ENCODE measurements around the gene CTR9.

Gene CTR9

GRCh38 chr11:10797001-10797400, 46.0 kb downstream of the CTR9 start:
- no peak for TF ChIP-seq FOXP2 (optimal IDR thresholded peaks at IDR 0.05; ENCODE audit: borderline replicate concordance, extremely low read depth, extremely low read length, insufficient read depth)
- TF ChIP-seq, protein P1, sequence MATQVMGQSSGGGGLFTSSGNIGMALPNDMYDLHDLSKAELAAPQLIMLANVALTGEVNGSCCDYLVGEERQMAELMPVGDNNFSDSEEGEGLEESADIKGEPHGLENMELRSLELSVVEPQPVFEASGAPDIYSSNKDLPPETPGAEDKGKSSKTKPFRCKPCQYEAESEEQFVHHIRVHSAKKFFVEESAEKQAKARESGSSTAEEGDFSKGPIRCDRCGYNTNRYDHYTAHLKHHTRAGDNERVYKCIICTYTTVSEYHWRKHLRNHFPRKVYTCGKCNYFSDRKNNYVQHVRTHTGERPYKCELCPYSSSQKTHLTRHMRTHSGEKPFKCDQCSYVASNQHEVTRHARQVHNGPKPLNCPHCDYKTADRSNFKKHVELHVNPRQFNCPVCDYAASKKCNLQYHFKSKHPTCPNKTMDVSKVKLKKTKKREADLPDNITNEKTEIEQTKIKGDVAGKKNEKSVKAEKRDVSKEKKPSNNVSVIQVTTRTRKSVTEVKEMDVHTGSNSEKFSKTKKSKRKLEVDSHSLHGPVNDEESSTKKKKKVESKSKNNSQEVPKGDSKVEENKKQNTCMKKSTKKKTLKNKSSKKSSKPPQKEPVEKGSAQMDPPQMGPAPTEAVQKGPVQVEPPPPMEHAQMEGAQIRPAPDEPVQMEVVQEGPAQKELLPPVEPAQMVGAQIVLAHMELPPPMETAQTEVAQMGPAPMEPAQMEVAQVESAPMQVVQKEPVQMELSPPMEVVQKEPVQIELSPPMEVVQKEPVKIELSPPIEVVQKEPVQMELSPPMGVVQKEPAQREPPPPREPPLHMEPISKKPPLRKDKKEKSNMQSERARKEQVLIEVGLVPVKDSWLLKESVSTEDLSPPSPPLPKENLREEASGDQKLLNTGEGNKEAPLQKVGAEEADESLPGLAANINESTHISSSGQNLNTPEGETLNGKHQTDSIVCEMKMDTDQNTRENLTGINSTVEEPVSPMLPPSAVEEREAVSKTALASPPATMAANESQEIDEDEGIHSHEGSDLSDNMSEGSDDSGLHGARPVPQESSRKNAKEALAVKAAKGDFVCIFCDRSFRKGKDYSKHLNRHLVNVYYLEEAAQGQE (IDR thresholded peaks at IDR 0.05; ENCODE audit: insufficient read depth in 1 of 2, low read depth in 2 of 2, low read length in 2 of 2) = no peak
- TF ChIP-seq SIN3A (IDR thresholded peaks at IDR 0.05; ENCODE audit: borderline replicate concordance, insufficient read depth, low read length) = no peak
- TF ChIP-seq POLR2AphosphoS5 (IDR thresholded peaks at IDR 0.05; ENCODE audit: low read depth, low read length) = no peak
- no peak for TF ChIP-seq TAF1 (IDR thresholded peaks at IDR 0.05; ENCODE audit: borderline replicate concordance, insufficient read depth, low read length)

- TF ChIP-seq FOXP2 (optimal IDR thresholded peaks at IDR 0.05; ENCODE audit: borderline replicate concordance, extremely low read depth, extremely low read length, insufficient read depth) (no peak), POLR2AphosphoS5 (IDR thresholded peaks at IDR 0.05; ENCODE audit: low read depth, low read length) (no peak; the same call in 1 of the 2 replicates)
- TF ChIP-seq, protein P1 (IDR thresholded peaks at IDR 0.05; ENCODE audit: insufficient read depth in 1 of 2, low read depth in 2 of 2, low read length in 2 of 2) = no peak
Observed at GRCh38 chr11:10797531-10797930, 46.5 kb downstream of the CTR9 start.

DNA sequence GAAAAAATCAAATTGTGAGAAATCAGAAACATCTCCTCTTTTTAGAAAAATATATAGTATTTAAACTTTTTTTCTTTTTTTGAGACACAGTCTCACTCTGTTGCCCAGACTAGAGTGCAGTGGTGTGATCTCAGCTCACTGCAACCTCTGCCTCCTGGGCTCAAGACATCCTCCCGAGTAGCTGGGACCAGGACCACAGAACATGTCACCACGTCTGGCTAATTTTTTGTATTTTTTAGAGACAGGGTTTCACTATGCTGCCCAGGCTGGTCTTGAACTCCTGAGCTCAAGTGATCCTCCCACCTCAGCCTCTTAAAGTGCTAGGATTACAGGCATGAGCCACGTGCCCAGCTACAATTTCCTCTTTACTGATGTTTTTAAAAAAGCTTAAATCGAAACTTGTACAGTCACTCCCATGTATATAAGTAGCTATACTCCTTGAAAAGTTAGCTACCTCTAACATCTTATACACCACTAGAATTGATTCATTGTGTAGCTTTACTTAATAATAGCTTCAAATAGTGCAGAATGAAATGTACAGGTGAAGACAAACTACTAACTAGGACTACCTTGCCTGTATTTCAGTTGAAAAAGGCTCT, 47.4 kb downstream of the CTR9 start:
- no peak for TF ChIP-seq FOXP2 (optimal IDR thresholded peaks at IDR 0.05; ENCODE audit: borderline replicate concordance, extremely low read depth, extremely low read length, insufficient read depth)
- TF ChIP-seq POLR2AphosphoS5 (IDR thresholded peaks at IDR 0.05; ENCODE audit: low read depth, low read length) = no peak
- TF ChIP-seq TAF1 (IDR thresholded peaks at IDR 0.05; ENCODE audit: borderline replicate concordance, insufficient read depth, low read length) = no peak

DNA sequence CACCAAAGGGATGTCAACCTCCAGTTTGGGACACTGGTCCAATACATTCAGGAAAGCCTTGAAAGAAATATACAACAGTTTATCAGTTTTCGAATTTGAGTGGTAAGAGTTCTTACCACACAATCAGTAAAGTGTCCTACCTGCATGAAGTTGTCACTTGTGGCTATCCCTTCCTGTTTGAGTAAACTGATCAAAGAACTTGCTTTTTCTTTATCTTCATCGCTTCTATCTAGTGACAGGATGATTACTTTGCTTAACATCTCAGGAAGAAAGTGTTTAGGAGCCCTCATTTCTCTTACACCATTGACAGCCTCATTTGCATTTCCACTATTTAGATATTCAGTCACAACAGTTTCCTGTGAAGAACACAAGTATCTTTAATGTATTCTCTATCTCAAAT, 49.2 kb downstream of the CTR9 start:
- no peak for TF ChIP-seq SIN3A (IDR thresholded peaks at IDR 0.05; ENCODE audit: borderline replicate concordance, insufficient read depth, low read length)
- no peak for TF ChIP-seq POLR2AphosphoS5 (IDR thresholded peaks at IDR 0.05; ENCODE audit: low read depth, low read length)
- TF ChIP-seq, protein P1 (IDR thresholded peaks at IDR 0.05; ENCODE audit: insufficient read depth in 1 of 2, low read depth in 2 of 2, low read length in 2 of 2) = no peak
- no peak for TF ChIP-seq TAF1 (IDR thresholded peaks at IDR 0.05; ENCODE audit: borderline replicate concordance, insufficient read depth, low read length)
- no peak for TF ChIP-seq FOXP2 (optimal IDR thresholded peaks at IDR 0.05; ENCODE audit: borderline replicate concordance, extremely low read depth, extremely low read length, insufficient read depth)

DNA sequence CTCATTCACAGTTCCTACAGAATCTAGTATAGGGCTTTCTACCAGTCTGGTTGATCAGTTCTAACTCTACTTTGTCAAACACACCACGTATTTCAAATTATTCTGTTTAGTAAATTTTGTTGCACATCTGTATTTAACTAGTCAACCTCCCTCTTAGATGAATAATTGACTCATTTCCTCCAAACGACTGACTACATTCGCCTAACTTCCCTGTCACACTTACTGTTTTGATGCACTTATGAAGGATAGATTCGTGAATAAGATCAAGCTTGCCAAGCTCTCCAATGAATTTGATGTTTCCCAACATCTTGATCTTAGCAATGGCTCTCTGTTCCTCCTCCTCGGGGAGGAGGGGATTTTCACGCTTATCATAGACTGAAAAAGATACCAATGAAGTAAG, 52.6 kb downstream of the CTR9 start:
- no peak for TF ChIP-seq POLR2AphosphoS5 (IDR thresholded peaks at IDR 0.05; ENCODE audit: low read depth, low read length)
- TF ChIP-seq SIN3A (IDR thresholded peaks at IDR 0.05; ENCODE audit: borderline replicate concordance, insufficient read depth, low read length) = no peak
- no peak for TF ChIP-seq TAF1 (IDR thresholded peaks at IDR 0.05; ENCODE audit: borderline replicate concordance, insufficient read depth, low read length)
- TF ChIP-seq, protein P1 (IDR thresholded peaks at IDR 0.05; ENCODE audit: insufficient read depth in 1 of 2, low read depth in 2 of 2, low read length in 2 of 2) = no peak
- TF ChIP-seq FOXP2 (optimal IDR thresholded peaks at IDR 0.05; ENCODE audit: borderline replicate concordance, extremely low read depth, extremely low read length, insufficient read depth) = no peak
